ENCODE results near the gene CEL.
A peak's percentile ranks its signal among the peaks of the same experiment; 100 is the strongest.
"Not testable (repeated sequence)": the region's sequence is repeated elsewhere in the genome, so short reads cannot be mapped to it uniquely, and the experiment has no call there.

CEL gene

DNA sequence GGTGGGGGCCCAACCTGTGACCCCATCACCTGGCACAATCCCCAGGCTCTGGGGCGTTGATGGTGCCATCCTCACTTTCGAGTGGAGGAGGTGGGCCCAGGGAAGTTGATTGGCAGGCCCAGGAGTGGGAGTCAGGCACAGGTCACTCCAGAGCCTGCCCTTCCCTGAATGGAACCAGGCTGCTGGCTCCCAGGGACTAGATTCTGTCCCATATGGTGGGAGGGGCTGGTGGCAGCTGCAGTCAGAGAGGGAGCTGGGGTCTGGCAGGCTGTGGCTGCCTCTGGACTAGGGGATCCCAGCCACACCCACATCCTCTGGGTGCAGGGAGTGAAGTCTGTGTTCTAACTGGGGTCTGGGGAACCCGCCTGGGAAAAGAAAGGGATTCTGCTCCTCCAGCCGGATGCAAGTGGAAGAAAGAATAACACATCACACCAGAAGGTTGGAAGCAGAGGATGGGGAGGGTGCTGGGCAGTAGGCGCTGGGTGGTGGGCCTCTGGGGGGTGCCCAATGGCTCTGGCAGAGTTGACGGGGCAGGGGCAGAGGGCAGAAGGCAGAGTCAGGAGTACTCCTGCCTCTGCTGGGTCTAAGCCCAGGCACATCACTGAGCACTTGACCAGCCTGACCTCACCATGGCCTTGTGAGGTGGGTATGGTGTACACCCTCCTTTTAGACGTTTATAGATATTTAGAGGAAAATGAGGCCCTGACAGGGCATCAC lies 25.8 kb downstream of the CEL start:
- no peak for DNase-seq

DNA sequence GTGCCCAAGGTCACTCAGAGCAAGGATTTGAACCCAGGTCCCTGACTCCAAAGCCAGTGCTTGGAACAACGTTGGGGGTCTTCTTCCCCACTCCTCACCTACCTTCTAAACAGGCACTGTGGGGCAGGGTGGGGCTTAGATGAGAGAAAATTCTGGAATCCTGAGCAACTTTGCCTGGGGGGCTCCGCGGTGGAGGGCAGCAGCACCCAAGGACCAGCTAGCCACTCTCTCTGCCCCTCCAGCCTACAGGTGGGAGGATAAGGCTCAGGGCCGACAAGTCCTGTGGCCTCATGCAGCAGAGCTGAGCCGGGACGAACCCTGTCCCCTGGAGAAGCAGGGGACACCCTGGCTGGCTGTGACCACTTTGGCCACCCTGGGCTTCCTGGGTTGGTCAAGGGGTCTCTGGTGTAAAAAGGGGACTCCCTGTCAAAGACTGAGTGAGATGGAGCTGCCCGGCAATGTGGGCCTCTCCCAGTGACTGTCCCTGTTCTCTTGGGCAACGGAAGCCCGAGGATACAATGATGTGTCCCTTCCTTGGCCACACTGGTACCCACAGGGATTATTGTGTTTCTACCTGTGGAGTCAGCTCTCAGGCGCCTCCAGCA lies 26.5 kb downstream of the CEL start:
- no peak for DNase-seq

DNA sequence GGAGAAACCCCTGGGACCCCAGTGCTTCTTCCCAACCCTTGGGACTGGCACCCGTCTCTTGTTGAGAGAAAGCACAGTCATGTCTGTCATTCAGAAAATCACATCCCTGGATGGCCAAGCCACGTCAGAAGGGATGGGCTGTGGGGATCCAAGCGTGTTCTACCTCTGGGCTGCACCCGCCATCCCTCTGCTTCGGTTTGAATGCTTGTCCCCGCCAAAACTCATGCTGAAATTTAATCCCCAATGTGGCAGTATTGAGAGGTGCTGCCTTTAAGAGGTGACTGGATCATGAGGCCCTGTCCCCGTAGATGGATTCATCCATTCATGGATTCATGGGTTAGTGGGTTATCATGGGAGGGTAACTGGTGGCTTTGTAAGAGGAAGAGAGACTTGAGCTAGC lies 27.0 kb downstream of the CEL start:
- no peak for DNase-seq

DNA sequence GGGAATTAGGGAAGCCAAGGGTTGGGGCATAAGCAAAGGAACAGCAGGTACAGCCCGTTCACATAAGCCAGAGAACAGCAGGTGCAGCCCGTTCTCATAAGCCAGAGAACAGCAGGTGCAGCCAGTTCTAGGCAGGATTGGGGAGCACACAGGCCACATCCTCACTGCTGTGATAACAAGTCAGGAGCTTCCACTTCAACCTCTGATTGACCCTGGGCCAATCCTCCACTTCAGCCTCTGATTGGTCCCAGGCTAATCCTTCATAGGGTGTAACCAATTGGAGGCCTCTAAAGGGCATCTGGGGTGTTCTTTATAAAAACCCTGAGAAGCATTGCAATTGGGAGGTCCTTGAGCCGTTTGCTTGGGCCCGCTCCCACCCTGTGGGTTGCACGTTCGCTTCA lies 27.5 kb downstream of the CEL start:
- DNase-seq, result peak in 1 of 2 donors; percentile 10

DNA sequence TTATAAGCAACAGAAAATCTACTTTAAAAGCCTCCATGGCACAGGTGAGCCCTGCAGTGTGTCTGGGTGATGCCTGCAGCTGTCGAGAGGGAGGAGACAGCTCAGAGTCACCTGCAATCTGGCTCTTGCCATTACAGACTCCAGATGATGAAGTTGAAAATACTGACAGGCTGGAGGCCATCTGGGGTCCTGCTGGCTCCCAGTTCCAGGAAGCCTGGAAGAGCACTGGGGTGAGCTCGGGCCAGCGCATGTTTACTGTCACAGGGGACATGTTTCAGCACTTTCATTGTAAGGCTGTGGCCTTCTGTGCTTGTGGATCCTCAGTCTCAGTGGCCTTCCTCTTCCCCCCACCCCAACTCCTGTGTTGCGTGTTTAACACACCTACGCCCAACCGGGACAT lies 28.4 kb downstream of the CEL start:
- no peak for DNase-seq

DNA sequence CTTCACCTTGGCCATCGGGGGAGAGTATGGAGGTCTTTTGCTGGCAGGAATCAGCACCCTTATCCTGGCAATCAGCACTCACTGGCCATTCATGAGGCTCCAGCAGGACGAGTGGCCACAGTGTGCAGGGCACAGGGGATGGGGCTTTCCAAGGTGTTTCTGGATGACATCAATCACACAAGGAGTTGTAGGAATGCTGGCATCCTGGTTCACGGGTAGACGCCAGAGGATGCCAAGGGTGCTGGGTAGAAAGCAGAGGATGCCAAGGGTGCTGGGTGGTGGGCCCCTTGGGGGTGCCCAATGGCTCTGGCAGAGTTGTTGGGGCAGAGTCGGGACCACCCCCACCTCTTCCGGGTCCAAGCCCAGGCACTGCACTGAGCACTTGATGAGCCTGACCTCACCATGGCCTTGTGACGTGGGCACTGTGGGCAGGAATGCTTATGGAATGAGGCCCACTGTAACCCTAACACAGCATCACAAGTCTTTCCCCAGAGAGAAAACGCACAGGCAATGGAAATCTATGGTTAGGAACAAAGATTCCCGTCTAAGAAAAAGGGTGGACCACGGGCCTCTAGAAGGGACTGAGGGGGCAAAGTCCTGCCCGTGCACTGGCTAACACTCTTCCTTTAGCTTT lies 29.1 kb downstream of the CEL start:
- DNase-seq, result no peak

DNA sequence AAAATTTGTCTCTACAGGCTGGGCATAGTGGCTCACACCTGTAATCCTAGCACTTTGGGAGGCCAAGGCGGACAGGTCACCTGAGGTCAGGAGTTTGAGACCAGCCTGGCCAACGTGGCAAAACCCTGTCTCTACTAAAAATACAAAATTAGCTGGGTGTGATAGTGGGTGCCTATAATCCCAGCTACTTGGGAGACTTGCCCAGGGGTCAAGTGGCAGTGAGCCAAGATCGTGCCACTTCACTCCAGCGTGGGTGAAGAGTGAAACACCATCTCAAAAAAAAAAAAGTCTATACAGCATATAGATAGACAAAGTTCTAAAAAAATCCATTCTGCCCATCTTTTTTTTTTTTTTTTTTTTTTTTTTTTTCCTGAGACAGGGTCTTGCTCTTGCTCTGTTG lies 32.6 kb downstream of the CEL start:
- DNase-seq, result not testable (repeated sequence)

DNA sequence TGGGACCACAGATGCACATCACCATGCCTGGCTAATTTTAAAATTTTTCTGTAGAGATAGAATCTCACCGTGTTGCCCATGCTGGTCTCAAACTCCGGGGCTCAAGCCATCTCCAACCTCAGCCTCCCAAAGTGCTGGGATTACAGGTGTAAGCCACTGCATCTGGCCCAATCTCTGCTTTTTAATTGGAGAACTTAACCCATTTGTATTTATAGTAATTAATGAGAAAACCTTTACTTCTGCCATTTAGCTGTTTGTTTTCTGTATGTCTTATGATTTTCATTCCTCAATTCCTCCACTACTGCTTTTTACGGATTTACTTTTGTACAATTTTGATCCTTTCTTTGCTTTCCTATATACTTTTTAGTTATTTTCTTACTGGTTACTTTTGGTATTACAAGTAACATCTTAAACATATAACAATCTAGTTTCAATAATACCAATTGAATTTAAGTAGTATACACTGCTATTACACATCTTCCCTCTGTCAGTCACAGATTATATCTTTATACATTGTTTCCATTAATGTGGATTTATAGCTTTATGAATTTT lies 33.1 kb downstream of the CEL start:
- DNase-seq, result no peak

DNA sequence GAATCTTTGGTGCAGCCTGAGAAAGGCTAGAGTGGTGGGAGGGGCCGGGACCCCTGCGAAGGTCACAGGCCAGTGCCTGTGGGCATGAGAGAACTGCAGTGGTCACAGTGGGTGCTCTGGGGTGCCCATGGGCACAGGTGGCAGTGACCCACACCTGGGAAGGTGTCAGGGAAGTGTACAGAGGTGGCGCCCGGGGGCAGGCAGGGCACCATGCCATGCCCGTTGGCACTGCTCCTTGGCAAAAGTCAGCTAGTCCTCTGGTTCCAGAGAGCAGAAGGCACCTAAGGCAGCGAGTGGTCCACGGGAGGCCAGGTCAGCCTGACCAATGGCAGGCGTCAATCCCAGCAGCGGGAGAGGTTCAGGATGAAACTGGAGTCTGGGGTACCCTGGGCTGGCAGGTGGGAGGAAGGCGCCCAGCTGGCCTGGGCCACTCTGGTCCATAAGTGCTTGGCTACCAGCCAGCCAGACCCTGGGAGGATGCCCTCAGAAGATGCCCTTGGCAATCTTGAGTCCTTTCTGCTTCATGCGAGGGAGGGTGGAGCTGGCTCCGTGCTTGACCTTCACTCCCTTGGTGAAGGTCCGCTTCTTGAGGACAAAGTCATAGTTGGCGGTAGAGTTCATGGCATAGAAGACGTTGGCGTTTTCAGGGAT lies 36.4 kb downstream of the CEL start:
- DNase-seq, result no peak

DNA sequence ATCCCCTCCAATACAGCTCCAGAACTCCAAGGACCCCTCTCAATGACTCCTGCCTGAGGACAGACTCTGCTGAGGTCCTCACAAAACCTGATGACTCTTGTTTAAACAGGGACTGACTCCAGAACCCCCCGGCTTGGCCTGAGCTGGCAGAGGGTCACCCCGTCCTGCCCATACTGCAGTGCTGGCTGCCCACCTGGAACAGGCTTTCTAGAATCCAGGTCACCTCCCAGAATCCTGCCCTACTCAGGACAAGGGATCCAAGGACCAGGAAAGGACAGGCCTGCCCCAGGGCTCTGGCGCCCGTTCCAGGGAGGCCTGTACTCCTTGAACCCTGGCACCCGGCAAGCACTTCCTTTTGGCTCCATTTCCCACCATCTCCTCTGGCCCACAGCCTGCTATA lies 37.1 kb downstream of the CEL start:
- no peak for DNase-seq

DNA sequence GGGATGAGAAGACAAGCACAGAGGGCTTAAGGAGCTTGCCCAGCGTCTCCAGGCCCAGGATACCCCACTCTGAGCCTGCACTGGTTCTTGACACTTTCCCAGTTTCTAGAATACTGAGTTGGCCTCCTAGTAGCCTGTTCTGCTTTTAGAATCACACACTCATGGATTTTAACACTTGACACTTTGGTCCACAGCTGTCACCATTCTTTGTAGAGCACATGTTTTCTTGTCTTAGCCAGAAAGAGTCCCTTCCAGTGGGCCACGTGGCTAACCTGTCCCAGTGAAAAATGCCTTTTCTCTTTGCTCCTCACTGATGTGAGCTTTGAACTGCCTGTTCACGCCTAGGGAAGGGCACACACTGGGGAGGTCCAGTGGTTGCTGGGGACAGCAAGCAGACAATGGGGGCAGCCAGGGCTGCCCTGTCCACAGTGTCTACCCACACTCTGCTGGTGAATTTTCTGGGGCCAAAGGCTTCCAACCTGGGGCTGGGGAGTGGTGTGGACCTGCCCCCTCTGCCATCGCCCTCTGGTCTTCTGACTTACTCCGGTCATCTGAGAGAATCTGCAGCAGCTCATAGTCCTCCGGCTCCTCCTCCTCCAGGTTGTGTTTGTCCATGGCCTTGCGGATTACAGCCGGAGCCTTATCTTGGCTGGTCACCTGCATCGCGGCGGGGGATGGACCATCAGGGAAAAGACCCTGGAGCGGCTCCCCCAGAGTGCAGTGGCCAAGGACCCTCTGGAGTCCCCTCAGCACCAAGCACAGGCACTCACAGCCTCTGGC lies 38.1 kb downstream of the CEL start:
- DNase-seq, result no peak

DNA sequence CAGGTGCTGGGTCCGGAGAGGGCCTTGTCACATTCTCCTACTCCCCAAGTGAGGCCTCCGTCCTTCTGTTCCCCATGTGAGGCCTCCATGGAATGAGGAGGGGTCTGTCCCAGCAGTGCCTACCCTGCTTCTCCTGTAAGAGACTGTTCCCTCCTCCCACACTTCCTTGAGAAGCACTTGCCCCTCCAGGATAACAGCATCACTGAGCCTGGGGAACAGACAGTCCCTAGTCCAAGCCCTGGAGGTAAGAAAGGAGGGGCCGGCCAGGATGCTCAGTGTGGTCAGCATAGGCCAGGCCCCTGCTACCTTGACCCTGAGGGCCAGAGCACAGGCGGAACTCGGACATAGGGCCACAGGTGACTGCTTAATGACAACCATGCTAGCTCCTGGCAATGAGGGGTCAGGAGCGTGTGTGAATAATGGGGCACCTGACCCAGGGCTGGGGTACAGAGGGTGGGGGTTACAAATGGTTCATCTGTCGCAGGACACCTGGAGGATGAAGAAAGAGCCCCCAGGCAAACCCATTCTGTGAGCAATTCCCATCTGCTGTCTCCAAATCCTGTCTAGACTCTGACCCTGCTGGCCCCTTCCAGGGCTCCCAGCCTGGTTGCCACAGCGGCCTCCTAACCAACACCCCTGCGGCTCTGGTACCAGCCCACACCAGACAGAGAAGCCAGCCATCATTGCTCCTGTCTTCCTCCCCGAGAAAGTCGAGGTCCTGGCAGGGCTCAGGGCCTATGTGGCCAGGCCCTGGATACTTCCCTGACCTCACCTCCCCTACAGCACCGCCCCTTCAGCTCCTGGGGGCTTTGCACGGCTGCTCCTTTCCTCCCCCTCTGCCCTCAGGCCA lies 39.0 kb downstream of the CEL start:
- no peak for DNase-seq

DNA sequence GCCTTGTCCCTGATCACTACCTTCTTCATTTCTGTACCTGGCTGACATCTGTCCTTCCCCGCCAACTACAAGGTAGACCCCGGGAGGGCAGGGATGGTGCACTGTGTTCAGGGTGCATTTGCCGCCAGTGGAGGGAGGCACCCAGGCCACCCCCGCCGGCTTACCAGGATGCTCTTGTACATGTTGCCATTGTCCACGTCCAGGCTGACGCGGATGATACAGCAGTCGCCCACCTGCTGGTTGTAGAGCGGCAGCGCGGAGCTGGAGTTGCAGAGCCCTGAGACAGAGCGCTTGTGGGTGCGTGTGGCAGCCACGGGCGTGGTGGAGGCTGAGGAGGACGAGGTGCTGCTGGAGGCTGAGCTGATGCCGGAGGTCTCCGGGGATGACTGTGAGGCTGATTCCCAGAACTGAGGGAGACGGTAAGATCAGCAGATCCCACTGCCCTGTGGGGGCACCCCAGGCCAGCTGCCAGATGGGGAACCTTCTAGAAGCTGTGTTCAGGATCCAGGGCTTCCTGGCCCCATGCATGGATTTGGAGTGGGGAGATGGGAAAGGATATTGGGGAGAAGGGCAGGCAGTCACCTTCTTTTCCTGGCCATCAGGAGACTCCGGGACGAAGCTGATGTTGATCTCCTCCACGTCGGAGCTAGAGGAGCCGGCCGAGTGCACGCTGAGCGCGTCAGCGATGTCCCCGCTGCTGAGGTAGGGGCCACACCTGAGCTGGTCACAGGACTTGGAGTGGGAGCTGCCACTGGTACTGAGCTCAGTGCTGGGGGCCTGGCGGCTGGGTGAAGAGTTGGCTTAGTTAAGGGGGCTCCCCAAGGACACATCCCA lies 39.8 kb downstream of the CEL start:
- no peak for DNase-seq

DNA sequence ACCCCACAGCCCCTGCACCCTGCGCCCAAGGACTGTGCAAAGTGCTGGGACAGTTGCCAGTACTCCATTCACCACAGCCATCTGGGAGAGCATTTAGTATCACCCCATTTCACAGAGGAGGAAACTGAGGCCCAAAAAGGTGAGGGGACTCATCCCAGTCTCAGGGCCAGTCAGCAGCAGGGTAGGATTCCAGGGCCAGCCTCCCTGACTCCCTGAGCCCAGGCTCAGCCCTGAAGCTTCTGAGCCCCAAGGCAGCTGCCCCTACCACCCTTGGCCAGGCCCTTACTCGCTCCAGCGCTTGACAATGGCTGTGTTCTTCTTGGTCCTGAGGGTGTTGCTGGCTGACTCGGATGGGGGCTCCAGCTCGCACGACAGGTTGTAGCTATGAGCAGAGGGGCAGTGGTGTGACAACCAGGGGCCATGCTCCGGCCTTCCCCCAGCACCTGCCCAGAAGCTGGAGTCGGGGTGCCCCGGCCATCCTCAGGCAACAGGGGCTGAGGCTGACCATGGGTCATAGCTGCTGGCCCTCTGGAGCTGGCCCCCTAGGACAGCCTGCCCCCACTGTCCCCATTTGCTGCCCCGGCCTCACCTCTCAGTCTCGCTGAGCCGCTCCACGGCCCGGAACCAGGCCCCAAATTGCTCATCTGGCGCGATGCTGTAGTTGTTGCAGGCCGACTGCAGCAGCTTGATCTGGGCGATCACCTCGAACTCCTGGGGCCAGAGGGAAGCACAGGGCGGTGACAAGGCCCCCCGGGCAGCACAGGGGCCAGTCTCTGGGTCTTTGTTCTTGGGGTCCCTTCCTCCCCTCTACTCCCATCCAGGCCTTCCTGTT lies 40.6 kb downstream of the CEL start:
- no peak for DNase-seq

DNA sequence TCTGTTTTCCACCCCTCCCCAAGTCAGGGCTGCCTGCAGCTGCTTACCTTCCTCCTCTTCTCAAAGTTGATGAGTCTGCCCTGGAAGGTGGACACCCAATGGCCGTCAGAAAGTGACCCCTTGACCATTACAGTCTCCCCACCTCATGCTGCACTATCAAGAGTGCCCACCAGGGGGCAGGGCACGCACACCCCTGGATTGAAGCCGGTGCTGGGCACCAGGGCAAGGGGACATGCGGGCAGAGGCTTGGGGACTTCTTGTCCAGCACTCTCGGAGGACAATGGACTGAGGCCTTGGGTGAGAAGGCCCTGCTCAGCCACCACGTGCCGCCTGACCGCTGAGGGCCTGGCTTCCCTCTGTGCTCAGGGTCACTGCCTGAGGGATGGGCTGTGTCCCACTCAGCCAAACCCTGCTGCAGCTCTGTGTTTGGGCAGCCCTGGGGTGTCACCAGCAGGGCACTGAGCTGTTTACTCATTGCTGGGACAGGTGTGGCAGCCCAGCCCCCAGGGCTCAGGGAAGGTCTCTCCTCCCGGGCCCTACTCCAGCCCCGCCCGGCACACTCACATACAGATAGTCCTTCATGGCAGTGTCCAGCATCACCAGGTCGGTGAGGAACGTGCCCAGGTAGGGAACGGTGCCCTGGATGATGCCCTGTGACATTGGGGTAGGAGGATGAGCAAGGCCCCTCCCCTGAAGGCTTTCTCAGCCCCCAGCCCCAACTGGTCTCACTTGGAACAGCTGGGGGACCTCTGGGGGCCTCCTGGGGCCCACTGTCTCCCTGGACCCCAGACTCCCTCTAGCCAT lies 41.6 kb downstream of the CEL start:
- DNase-seq, result peak in 1 of 2 donors; percentile 80

DNA sequence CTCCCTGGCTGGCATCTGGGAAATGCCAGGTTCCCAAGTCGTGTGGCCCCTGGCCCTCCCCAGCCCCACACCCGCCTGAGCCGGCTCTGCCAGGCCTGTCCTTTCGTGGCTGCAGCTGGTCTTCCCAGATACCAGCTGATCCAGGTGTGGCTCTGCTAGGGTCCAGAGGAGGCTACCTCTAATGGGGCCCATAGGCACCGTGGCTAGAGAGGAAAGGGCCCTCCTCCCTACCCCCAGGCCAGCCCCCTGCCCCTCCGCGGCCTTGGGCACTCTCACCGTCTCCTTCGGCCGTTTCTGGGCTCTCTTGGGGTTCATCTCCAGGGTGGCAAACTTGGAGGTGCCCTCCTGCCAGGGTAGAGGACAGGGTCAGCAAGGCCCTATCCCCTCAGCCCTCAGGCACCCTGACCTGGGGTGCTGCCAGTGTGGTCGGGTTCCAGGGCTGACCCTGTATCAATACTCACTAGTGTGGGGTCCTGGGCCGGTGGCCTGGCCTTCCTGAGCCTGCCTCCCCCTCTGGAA lies 42.3 kb downstream of the CEL start:
- DNase-seq, result no peak

DNA sequence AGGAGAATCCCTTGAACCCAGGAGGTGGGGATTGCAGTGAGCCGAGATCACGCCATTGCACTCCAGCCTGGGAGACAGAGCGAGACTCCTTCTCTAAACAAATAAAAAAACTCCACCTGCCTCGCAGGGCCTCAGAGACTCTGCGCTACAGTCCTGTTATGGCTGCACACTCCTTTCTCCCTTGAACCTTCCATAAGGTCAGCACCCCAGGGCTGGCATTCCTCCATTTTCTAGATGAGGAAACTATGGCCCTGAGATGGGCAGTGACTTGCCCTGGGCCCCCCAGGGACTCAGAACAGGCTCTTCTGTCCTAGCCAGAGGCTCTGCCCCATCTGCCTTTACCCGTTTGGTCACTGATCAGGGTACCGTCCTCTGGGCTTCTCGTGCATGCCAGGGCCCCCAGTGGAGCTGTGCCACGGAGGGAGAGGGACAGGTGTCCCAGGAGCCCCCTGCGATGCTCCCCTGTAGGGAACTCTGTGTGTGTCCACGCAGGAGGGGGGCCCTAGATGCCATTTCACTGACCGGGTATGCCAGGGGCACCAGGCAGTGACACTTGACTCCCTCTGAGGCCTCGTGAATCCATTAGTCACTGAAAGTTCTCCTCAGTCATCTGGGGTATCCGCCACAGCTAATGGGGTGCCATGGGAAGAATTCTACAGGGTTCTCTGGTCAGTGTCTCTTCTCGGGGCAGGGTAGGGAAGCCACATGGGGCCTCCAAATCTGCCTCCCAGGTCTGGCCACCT lies 43.1 kb downstream of the CEL start:
- no peak for DNase-seq

DNA sequence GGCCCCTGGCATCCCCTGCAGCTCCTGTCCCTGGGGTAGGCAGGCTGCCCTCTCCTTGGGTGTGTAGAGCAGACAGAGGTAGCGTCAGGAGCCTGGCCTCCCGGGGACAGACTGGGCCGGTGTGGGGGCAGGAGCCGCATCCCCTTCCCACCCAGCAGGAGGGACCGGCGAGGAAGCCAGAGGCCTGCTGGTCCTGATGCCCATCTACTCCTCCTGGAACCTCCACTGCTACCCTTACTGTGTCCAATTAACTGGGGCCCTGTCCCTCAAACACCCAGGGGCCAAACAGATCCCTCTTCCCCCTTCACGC lies 43.6 kb downstream of the CEL start:
- no peak for DNase-seq
